Tibial nerve (tissue), 3 donors: Measurements from ENCODE around the gene PPFIA2.

Source experiments
- POLR2A ChIP-seq, 2 donors: fragments of 450-650 bp; IDR thresholded peaks; one replicate each; pipeline ENCODE4 v1.6.1; 2017; ENCODE audit warnings: antibody characterized with exemption in 2 of 2, mild to moderate bottlenecking in 2 of 2, moderate library complexity in 2 of 2
- TF ChIP-seq, protein P1 (sequence below), 5 experiments: fragments of 200-600 bp in 3 of 5; fragments of 450-650 bp in 2 of 5; sonication (generic) in 3 of 5; IDR thresholded peaks; one replicate each; pipeline ENCODE4 v1.5.1; 2016 to 2019; ENCODE audit warnings: antibody characterized with exemption in 5 of 5, mild to moderate bottlenecking in 3 of 5, moderate library complexity in 2 of 5

DNA sequence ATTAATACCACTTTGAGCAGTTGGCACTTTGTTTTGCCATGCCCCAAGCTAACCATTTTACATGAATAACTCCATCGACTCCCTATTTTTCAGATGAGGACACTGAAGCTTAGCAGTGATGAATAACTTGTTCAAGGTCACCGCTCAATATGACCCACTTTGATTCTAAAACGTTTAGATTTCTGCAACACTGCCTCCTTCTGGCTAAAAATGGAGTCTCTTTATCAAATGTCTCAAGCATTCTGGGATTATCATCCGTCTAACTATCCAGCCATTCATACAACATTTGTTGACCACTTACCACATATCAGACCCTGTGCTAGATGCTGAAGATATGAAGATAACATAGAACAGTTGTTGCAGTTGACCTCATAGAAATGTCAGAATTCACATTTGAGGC is 298.0 kb downstream of the PPFIA2 start:
- TF ChIP-seq, protein P1, sequence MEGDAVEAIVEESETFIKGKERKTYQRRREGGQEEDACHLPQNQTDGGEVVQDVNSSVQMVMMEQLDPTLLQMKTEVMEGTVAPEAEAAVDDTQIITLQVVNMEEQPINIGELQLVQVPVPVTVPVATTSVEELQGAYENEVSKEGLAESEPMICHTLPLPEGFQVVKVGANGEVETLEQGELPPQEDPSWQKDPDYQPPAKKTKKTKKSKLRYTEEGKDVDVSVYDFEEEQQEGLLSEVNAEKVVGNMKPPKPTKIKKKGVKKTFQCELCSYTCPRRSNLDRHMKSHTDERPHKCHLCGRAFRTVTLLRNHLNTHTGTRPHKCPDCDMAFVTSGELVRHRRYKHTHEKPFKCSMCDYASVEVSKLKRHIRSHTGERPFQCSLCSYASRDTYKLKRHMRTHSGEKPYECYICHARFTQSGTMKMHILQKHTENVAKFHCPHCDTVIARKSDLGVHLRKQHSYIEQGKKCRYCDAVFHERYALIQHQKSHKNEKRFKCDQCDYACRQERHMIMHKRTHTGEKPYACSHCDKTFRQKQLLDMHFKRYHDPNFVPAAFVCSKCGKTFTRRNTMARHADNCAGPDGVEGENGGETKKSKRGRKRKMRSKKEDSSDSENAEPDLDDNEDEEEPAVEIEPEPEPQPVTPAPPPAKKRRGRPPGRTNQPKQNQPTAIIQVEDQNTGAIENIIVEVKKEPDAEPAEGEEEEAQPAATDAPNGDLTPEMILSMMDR (IDR thresholded peaks at IDR 0.05), result no peak
- TF ChIP-seq POLR2A (IDR thresholded peaks at IDR 0.05), result no peak
